ENCODE measurements around the gene TIFAB.
A peak's percentile ranks its signal among the peaks of the same experiment; 100 is the strongest.

The TIFAB gene

DNA sequence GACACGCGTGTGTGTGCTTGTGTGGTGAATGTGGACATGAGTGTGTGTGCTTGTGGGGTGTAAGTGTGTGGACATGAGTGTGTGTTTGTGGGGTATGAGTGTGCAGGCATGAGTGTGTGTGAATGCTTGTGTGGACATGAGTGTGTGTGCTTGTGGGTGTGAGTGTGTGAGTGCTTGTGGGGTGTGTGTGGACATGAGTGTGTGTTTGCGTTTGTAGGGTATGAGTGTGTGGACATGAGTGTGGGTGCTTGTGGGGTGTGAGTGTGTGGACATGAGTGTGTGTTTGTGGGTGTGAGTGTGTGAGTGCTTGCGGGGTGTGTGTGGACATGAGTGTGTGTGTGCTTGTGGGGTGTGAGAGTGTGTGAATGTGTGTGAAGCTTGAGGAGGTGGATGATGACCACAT is 29.8 kb upstream of the TIFAB start:
- DNase-seq, result no peak

DNA sequence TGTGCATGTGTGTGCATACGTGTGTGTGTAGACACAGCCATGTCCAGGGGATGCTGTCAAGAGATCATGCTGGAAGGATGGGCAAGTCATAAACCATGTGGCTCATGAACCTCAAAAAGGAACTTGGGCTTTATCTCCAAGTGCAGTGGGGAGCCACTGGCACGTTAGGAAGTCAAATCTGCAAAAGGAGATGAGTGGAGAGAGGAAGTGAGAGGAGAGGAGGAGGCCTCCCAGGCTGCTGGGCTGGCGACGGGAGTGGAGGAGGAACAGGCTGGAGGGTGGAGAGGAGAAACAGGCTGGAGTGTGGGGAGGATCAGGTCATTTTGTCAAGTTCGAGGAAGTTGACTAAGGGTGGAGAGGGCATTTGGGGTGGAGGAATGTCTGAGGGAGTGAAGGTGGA is 29.2 kb upstream of the TIFAB start:
- no peak for DNase-seq

DNA sequence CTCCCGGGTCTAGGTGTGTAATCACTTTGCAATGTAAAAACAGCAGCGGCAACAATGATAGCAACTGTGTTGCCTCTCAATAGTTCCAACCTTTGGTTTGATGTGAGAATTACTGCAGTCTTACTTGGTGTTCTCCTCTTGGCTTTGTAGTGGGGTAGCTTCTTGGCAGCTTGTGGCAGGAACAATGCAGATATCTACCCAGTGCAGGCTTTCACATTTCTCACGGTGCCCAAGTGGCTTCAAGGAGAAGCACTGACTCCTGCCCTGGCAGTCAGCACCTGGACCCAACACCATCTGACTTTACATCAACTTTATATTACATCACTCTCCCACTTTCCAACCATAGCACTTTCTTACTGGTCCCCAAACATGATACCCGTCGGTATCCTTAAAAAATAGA is 28.4 kb upstream of the TIFAB start:
- DNase-seq, result no peak

DNA sequence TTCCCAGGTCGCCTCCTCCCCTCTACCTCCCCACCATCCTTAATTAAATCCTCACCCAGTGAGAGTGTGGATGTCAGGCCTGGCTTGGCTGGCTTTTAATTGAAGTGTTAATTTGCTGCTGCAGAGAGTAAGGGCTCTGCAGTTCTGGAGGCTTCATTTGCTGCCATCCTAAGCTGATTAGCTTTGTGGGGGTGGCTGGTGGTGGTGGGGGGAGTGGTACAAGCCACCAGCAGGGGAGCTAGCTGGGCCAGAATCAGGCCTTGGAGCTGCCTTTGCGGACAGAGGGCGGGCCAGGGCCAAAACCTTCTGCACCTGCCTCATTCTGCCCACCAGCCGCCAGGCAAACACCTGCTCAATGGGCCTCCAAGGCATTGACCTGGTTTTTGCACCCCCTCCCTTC is 26.8 kb upstream of the TIFAB start:
- peak; percentile 93 for DNase-seq

DNA sequence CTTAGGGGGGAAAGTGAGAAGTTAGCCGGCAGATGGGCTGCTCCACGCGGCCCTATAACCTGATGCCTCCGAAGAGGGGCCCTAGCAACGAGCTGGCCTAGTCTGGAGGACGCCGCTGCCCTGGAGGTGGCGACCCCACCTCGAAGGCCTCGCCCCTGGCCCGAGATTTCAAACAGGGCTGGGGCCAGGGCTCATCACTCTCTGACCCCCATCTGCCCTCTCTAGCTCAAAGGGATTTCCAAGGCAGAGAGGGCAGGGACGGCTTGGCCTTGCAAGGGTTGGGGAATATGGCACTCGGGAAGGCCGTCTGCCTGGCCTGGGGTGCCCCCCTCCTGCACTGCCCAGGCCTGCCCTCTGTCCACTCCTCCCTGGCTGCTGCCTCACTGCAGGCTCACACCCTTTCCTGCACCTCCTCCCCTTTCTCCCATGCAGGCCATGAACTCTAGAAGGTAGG is 25.5 kb upstream of the TIFAB start:
- no peak for DNase-seq

DNA sequence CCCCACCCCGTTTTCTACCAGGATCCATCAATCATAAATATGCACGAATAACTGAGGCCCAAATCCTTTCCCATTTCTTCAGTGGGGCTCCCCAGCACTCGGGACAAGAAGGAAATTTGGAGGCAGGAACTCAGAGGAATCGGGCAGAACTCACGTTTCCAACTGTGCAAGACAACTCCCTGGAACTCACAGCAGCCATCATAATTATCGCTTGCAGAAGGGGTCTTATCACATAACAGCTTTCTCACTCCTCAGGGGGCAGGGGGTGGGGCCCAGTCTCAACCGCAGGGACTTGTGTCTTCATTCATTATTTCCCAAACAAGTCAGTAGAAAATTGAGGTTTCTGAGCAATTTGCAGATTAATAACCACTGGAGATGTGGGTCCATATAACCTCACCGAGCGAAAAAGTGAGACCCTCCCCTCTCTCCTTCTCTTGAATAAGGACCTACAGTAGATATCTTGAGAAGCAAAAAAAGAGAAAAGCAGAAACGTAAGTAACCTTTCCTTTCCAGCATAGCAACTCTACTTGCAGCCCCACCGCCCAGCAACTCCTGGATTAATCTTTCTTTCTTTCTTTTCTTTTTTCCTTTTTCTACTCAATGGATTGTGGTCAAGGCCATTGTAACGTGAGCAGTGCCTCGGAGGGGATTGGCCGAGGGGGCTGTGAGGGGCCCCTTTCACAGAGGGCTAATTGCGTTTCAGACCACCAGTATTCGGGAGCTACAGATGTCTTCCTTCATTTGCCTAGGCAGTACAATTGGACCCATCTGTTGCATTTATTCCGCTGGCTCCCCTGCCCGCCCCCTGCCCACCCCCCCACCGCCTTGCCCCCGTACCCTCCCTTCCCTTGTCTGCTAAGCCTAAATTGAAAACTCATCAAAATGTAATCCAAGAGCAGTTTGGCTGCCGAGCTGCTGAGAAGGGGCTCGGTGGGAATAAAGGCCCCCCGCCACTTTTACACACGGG is 24.7 kb upstream of the TIFAB start:
- peak; percentile 94 for DNase-seq

DNA sequence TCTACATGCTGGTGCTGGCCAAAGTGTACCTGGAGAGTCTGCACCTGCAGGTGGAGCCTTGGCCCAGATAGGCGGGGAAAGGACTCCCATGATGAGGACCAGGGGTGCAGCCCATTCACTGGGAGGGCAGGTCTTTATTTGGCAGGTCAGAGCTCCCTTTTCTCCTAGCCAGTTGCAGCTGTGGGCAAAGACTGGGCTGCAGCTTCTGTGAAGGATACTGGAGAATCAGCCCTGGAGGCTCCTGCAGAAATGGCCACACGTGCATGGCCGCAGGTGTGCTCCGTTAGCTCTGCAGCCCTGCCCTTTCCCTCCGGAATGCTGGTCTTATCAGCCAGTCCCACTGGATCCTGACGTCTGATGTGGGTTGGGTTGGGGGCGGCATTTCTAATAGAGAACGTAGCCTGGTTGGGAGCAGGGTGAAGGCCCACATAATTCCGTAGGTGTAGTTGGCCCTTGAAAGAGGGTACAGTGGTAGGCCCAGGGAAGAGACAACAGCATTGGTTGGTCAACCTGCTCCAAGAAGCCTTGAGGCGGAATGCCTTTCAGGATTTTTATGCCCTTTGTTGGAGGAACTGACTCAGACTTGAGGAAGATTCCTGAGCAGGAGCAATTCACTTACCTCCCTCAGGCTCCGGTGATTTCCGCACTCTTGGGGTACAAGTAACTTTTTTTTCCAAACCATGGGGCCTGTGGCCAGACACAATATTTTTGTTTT is 22.0 kb upstream of the TIFAB start:
- no peak for DNase-seq

DNA sequence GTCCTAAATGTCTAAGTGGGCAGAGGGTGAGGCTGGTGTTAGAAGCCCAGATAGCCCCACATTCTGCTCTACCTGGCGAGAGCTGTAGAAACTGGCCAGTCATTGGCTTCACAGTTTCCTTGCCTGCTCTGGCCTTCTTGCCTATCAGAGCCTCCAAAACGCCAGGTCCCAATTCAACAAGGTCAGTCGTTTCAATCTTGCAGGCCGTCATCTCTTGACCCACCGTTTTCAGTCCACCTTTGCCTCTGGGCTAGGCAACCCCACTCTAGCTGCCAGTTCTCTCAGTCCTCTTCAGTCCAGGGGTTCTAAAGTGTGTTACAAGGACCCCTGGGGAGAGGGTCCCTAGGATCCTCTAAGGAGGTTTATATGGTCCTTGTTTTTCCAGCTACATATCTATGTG is 20.0 kb upstream of the TIFAB start:
- no peak for DNase-seq

DNA sequence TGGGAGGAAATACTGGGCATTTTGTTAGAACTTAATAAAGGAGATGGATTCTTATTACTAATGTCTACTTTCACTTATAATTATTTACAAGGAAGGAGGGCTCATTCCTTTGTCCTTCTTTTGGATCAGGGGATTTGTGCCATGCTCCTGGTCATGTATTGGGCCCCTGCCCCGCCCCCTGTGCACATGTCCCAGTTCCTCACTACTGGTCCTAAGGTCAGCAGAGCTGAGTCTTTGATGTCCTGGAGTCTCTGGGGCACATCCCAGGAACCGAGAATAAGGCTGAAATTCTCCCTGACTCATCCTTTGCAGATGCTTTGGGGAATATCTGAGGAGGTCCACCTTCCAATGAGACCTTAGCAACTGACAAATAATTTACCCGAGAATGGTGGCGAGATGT is 19.6 kb upstream of the TIFAB start:
- no peak for DNase-seq

DNA sequence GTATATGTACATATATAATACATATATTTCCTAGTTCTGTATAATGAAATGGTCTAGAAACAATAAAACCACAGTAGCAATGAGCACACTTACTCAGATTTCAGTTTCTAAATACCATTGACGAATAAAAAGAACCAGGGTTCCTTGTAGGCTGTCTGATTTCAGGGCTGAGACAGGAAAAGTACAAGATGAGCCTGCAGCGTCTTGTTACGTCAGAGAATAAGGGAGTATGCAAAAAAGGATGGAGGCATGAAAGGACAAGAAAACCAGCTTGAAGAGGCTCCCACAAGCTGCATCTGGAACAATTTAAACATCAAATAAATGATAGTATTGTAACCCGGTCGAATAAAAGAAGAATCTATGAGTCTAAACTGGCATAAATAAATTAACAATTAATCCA is 17.8 kb upstream of the TIFAB start:
- DNase-seq, result no peak

DNA sequence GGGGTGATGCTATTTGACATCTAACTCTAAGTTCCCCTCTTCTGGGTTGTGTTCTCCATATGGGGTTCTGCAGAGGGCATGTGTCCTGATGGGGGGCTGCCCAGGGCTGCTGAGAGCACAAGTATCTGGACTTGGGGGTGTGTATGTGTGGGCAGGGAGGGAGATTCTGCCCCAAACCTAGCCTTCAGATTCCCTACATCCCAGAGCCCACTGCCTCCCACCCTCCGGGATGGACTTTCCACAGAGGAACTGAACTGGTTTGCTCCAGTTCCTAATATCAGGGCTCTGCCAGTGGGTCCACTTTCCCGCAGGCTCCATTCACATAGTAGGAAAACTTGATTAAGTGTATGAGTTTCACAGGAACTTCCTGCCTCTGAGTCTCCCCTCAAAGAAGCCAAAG is 16.4 kb upstream of the TIFAB start:
- no peak for DNase-seq

DNA sequence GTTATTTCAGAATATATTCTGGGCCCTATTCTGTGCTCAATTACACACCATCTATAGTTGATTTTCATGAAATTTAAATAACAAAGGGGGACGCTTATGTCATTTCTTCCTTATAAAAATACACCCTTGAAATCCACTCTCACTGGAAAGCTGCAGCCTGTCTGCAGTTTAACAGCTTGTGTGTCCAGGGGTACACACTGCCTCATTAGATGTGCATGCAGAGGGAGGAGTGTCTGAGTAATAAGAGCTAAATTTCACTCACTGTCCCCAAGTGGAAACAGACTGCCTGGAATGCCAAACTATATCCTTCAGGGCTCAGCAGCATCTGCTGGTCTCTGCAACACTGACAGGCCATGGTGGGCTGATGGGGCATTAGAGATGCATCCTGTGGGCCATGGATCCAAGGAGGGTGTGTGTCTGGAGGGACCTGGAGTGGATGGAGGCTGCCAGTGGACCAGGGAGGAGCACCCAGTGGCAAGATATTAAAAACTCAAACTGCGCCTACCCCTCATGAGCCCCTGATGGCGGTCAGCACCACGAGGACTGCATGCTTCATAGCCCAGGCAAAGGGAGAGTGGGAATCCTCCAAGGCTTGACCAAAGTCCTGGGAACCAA is 15.8 kb upstream of the TIFAB start:
- DNase-seq, result peak; percentile 11

DNA sequence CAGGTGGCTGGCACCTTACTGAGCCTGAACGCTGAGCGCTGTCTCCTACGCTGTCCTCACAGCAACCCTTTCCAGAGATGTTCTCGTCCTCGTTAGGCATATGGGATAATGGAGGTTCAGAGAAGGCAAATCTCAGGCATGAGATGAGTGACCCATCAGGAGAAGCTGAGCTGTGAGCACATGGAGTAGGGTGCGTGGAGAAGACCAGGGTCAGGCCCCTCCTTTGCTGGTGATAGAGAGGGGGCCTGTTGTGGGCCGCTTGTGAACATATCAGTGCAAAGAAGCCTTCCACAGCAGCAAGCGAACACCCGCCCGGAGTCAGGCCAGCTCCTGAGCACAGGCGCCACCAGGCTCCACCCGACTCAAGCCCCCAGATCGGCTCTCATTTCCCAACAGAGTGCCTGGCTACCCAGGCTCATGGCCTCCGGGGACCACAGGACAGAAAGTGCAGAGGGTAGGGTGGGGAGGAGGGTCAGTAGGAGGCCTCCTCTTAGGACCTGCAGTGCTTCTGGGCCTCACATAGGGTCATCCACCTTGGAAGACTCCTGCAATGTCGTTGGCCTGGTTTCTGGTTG is 15.0 kb upstream of the TIFAB start:
- peak; percentile 44 for DNase-seq

DNA sequence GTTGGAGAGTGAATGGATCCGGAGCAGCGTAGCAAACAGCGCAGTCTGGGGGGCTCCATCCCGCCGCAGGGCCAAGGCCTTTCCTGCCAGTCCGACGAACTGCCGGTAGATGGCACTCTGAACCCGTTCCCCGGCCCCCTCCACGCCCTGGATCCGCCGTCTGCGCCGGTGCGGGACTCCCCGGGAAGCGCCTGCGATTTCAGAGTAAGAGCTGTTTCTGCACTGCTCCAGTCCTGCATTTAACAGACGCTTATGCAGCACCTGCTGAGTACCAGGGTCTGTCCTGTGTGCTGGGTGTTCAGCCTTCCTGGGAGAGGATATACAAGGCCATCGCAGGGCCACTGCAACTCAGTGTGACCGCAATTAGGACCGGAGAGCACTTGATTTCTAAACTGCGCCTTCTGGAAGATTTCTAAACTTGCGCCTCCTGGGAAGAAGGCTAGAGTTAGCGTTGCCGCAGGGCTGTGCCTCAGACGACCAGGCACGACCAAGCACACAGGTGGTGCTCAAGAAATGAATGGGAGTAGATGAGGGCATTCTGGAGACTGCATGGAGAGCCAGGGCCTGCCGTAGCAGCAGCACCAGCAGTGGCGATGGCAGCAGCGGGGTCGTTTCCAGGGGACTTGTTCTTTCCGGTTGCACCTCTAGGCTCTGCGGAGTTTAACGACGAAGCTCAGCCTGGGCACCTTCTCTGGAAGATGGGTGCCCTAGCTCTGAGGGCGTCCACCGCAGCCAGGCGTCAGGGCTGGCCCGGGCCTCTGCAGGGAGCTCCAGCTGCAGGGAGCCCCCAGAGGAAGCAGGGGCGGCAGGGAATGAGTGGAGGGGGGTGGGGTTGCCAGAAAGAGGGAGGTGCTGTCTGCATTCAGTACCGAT is 14.3 kb upstream of the TIFAB start:
- DNase-seq, result peak; percentile 89

DNA sequence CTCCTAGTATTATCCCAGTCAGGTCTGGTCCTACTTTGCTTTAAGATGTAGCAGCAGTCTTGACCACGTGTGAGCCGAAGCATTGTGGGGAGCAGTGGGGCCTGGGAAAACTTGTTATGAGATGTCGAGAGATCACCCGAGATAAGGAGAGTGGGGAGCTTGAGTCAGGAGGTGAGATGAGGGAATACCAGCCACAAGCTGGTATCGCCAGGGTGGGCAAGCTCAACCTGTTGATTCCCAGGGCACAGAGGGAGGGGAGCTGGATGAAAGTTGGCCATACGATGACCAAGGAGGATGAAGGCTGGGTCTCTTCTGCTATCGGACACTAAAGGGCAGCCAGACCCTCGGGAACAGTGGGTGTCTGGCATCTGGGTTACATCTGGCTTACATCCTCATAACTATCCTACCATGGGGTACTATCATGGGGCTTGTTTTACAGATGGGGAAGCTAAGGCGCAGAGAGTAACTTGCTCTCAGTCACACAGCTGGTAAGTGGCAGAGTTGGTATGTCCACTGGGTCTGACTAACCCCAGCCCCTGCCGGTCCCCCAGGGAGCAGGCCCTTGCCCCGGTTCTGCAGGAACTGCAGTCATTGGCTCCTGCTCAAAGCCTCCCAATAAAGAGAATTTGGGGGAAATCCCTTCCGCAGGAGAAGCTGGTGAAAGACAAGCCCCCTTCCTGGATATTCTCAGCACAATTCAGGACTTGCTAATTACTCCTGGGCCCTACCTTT is 13.4 kb upstream of the TIFAB start:
- DNase-seq, result no peak

DNA sequence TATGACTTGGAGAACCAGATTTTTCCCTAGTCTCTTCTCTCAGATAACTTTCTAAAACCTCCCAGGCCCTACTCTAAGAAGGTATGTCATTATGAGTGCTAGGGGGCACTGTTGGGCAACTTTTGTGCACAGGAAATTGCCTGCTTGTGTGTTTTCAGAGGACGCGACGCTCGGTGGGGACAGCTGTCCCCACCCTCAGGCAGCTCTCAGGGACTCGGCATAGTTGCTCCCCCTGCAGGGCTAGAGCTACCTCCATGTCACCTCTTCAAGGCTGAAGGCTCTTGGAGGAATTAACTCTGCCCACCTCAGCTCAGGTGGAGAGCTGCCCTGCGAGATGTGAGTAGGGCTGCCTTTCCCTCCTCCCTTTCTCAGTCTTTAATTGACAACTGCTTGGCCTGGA is 10.2 kb upstream of the TIFAB start:
- peak; percentile 96 for DNase-seq

DNA sequence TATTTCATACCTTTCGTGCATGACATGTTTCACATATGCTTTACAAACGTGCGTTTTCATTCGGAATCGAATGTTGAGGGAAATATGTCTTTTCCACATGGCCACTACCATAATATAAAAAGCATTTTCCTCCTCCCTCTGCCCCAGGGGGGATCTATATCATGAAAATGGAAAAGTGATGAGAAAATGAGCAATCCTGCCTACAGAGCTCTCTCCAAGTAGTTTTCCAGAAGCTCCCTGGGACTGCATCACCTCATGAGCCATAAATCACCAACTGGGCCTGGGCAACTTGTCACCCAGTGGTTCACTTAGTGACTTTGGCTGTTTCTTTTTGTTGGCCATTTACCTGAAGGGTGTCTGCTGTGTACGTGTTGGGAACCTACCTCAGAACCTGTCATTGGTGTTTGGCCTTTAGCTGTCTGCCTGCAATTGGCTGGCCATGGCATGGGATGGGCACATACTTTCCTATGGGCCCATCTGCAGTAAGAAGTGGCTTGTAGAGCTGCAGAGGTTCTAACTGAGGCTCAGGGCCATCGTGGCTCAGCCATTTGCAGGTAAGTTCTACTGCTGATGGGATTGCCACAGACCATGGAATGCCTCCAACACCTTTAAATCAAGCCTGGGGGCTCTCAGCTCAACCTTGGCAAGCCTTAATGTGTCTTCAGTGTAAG is 9.5 kb upstream of the TIFAB start:
- no peak for DNase-seq

DNA sequence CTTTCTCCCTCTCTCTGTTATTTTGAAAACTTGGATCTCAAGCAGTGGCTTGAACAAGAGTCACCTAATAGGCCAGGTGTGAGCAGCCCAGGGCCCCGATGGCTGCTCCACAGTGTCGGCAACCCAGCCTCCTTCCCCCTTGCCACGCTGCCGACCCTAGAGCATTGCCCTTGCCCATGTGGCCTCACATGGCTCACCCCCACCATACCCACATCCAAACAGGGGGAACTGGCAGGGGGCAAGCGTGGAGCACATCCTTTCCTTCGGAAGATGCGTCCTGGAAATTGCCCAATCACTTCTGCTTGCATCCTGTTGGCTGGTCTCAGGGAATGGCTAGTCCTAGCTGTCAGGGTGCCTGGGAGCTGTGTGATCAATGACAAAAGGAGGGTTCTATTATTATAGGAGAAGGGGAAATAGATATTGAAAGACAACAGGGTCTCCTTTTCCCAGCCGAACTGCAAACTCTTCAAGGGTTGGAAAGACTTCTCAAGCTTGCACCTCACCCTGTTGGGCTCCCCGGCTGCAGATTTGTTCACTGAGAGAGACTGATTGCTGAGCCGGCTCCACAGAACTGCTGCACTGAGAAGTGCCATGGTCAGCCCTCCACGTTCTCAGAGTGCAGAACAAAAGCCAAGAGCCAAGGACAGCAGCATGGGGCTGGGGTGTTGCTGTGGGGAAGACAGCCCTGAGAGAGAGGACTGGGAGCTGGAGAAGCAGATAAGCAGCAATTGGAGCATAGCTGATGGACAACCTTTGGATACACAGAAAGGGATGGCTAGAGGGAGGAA is 8.3 kb upstream of the TIFAB start:
- DNase-seq, result no peak

DNA sequence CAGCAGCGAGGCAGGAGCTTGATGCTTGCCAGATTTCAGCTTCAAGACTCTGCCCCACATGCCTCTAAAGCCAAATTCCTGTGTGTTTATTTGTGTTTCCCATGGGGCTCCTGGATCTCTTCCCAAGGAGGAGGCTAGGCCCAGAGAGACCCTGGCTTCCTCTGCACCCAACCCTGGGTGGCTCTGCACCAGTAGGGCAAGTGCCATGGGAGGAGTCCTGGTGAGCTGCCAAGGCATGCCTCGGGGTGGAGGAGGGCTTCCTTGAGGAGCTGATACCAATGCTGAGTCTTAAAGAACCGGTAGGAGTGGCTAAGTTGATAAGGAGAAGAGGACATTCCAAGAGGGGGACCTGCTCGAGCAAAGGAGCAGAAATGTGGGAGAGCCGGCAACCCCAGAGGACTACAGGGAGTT is 6.8 kb upstream of the TIFAB start:
- DNase-seq, result no peak

DNA sequence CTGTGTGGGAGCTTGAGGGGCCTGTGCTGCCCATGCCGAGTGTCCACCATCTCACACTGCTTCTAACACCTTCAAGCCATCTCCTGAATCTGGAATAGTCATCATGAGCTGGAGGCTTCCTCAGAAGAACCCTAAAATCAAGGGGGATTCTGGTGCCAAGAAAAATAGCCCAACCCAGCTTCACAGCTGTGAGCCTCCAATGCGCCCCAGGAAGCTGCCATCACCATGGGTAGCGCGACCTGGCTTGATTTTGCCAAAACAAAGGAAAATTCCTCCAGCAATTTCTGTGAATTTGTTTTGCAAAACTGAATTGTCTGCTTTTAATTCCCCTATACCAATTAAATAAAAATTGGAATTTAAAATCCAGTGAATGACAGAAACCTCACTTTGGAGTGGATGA is 6.2 kb upstream of the TIFAB start:
- no peak for DNase-seq
